Colonic mucosa (tissue), 4 donors: ENCODE results near the gene MBD5. TPM values are rescaled to one million over a fixed set of nuclear protein-coding genes. Genes with fewer than 3 reads are reported as not detected.

Experiments
- DNase-seq: peaks from one replicate; pipeline ENCODE4 v3.0.0-alpha.2; 2020
- H3K27ac ChIP-seq: fragments of 200-600 bp; one replicate; pipeline ENCODE4 v1.8.0; 2021
- H3K27me3 ChIP-seq: fragments of 200-600 bp; one replicate; pipeline ENCODE4 v1.8.0; 2021
- H3K36me3 ChIP-seq: fragments of 200-600 bp; one replicate; pipeline ENCODE4 v1.8.0; 2021
- H3K4me1 ChIP-seq: fragments of 200-600 bp; one replicate; pipeline ENCODE4 v1.8.0; 2021; ENCODE audit warnings: mild to moderate bottlenecking
- H3K4me3 ChIP-seq: fragments of 200-600 bp; one replicate; pipeline ENCODE4 v1.8.0; 2021
- H3K9ac ChIP-seq, 2 donors: one replicate each; pipeline ENCODE4 v1.7.0; 2013; ENCODE audit warnings: control low read depth in 2 of 2, low read depth in 2 of 2, low read length in 2 of 2
- H3K9me3 ChIP-seq: fragments of 200-600 bp; one replicate; pipeline ENCODE4 v1.8.0; 2021
- intact Hi-C: fragments of 100-400 bp; cut with DNase I; formaldehyde crosslinking; loops from one replicate; pipeline ENCODE4 v1.14.1; 2022
- total RNA-seq, 2 donors: library from RNA; stranded (reverse); fragmentation: NEBNext Ultra II Directional in 1 of 2; extraction: Animal tissue kit (Norgen Biotek cat#: 25700) in 1 of 2; gene quantifications; one replicate each; pipeline ENCODE4 v1.2.1, GENCODE V29; 2021
- TF ChIP-seq, protein P1 (sequence below): fragments of 200-600 bp; IDR thresholded peaks from one replicate; pipeline ENCODE4 v1.8.0; 2022; ENCODE audit warnings: antibody characterized with exemption, mild to moderate bottlenecking
- donor health status: healthy.
- donor health status: DM: no; HTN: no; CAD: no.
- donor health status: DM: no; HTN: no; CAD: no.

MBD5 gene
- 10 to 100 TPM; 26.7 to 29.6 TPM for total RNA-seq

DNA sequence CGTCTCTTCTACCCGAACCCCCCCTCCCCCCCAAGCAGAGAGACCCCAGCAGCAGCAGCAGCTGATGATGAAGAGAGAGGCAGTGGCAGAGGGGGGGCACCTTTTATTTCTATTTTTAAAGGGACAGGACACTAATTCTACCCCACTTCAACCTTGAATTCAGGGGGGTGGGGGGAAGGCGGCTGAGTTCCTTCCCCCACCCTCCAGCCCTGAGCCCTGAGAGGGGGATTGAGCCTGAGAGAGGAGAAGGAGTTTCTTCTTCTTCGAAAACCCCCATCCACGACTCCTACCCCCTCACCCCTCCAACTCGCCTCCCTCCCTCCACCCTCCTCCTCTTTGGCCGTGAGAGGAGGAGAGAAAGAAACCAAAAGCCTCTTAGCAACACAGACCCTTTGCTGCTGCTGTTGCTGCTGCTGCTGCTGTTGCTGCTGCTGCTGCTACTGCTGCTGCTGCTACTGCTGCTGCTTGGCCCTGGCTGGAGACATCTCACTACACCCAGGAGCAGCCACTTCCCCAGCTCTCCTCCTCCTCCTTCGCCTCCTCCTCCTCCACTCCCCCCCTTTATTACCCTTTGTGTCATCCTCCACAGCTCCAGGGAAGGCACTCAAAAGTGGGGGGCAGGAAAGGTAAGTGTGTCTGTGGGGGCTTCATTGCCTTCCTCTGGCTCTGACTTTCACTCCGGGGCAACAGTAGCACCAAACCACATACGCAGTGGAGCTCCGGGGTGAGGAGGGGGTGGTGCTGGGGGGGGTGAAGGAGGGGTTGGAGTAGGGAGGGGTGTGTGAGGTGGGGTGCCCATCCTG, at the start of gene MBD5:
TSS of gene MBD5 (plus strand) at position 33 of the 803 bp plus-strand sequence.
- Histone ChIP-seq H3K4me1 (no peaks in the 10 kb centered on the region), H3K4me3 (peak within 1 kb of the TSS; percentile 79), H3K9ac (peak within 1 kb of the TSS; percentile 92 to 96), H3K36me3 (no peaks in the 10 kb centered on the region), H3K27ac (peak within 1 kb of the TSS; percentile 91), H3K9me3 (no peaks in the 10 kb centered on the region), H3K27me3 (no peaks in the 10 kb centered on the region)
- TF ChIP-seq, protein P1, sequence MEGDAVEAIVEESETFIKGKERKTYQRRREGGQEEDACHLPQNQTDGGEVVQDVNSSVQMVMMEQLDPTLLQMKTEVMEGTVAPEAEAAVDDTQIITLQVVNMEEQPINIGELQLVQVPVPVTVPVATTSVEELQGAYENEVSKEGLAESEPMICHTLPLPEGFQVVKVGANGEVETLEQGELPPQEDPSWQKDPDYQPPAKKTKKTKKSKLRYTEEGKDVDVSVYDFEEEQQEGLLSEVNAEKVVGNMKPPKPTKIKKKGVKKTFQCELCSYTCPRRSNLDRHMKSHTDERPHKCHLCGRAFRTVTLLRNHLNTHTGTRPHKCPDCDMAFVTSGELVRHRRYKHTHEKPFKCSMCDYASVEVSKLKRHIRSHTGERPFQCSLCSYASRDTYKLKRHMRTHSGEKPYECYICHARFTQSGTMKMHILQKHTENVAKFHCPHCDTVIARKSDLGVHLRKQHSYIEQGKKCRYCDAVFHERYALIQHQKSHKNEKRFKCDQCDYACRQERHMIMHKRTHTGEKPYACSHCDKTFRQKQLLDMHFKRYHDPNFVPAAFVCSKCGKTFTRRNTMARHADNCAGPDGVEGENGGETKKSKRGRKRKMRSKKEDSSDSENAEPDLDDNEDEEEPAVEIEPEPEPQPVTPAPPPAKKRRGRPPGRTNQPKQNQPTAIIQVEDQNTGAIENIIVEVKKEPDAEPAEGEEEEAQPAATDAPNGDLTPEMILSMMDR: no peak
- intact Hi-C loops: no loop called here
- peak; percentile 43 for DNase-seq

DNA sequence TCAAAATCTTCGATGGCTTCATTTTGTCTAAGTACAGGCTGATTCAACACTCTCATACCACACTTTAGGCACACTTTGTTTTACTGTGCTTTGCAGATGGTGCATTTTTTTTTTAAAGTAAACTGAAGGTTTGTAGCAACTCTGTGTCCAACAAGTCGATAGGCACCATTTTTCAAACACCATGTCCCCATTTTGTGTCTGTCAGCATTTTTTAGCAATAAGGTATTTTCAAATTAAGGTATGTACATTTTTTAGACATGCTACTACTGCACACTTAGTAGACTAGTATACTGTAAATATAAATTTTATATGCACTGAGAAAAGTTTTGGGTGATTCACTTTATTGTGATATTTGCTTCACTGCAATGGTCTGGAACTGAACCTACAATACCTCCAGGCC, 44.8 kb upstream of the MBD5 start:
- no peaks in the 10 kb centered on the region for H3K36me3 ChIP-seq
- no peaks in the 10 kb centered on the region for H3K27me3 ChIP-seq
- no peaks in the 10 kb centered on the region for H3K9me3 ChIP-seq
- intact Hi-C loops: no loop called here
- H3K4me3 ChIP-seq: no peak overlapping the region
- H3K27ac ChIP-seq: no peak overlapping the region
- no peaks in the 10 kb centered on the region for H3K4me1 ChIP-seq
- no peak for DNase-seq
- H3K9ac ChIP-seq: no peak overlapping the region
- TF ChIP-seq, protein P1: no peak

DNA sequence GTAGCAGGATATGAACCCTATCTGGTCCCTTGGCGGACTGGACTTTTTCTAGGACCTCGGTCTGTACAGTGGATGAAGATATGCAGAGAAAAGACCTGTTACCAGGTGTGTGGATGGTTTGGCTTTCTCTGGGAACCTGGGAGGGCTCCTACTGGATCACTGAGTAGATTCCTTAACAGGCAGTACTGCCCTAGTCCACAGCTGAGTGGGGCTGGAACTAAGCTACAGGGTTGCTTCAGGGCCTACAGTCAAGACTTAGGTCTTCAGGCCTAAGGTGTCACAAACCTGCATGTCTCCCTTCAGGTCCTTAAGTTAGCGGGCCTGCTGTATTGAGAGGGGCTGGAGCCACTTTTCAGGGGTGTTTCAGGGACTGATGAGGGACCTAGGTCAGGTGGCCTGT, 43.2 kb upstream of the MBD5 start:
- no peaks in the 10 kb centered on the region for H3K36me3 ChIP-seq
- no peak overlapping the region for H3K27ac ChIP-seq
- intact Hi-C loops: no loop called here
- H3K27me3 ChIP-seq: no peaks in the 10 kb centered on the region
- no peak overlapping the region for H3K9ac ChIP-seq
- H3K4me1 ChIP-seq: no peaks in the 10 kb centered on the region
- TF ChIP-seq, protein P1: no peak
- no peak overlapping the region for H3K4me3 ChIP-seq
- DNase-seq: no peak
- H3K9me3 ChIP-seq: no peaks in the 10 kb centered on the region

DNA sequence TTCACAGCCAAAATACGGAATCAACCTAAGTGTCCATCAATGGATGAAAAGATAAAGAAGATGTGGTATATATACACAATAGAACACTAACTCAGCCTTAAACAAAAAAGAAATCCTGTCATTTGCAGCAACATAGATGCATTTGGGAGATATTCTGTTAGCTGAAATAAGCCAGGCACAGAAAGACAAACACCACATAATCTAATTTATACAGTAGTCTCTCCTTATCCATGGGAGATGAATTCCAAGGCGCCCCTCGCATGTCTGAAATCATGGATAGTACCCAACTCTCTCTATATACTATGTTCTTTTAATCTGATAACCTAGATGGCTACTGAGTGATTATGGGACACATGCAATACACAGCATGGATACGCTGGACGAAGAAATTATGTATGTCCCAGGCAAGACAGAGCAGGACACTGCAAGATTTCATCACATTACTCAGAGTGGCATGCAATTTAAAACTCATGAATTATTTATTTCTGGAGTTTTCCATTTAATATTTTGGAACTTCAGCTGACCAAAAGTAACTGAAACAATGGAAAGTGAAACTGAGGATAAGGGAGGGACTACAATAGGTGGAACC, 39.9 kb upstream of the MBD5 start:
- Histone ChIP-seq H3K27me3 (no peaks in the 10 kb centered on the region), H3K27ac (no peak overlapping the region), H3K9me3 (no peaks in the 10 kb centered on the region), H3K4me1 (no peaks in the 10 kb centered on the region), H3K4me3 (no peak overlapping the region), H3K36me3 (no peaks in the 10 kb centered on the region), H3K9ac (no peak overlapping the region)
- intact Hi-C loops: no loop called here
- TF ChIP-seq, protein P1: no peak
- DNase-seq: no peak

DNA sequence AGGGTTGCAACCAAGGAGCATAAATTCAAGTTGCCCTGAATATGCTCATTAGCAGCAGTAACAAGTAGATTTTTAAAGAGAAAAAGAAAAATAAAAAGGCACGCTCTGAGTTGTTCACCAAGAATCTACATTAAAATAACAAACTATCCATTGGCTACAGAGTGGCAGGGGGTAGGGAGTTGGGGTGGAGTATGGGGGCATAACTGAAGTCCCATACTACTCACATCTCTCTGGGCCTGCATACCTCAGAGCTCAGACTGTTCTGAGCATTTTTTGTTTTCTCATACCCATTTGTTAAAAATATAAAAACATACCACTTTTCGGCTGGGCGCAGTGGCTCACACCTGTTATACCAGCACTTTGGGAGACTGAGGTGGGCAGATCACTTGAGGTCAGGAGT, 31.8 kb upstream of the MBD5 start:
- no peak overlapping the region for H3K4me3 ChIP-seq
- no peaks in the 10 kb centered on the region for H3K9me3 ChIP-seq
- no peak overlapping the region for H3K27ac ChIP-seq
- TF ChIP-seq, protein P1: no peak
- no peaks in the 10 kb centered on the region for H3K4me1 ChIP-seq
- no peak for DNase-seq
- no peak overlapping the region for H3K9ac ChIP-seq
- no peaks in the 10 kb centered on the region for H3K27me3 ChIP-seq
- intact Hi-C loops: no loop called here
- no peaks in the 10 kb centered on the region for H3K36me3 ChIP-seq
